CD1c-positive myeloid dendritic cell (primary cell): Measurements from ENCODE around the gene SIAH3.

ENCODE experiments used
- DNase-seq: peaks from one replicate; pipeline ENCODE4 v3.0.0-alpha.2; 2016; ENCODE audit errors: extremely low spot score

The SIAH3 gene

GRCh38 chr13:45823583-45823982 lies 28.0 kb downstream of the SIAH3 start:
- no peak for DNase-seq

DNA sequence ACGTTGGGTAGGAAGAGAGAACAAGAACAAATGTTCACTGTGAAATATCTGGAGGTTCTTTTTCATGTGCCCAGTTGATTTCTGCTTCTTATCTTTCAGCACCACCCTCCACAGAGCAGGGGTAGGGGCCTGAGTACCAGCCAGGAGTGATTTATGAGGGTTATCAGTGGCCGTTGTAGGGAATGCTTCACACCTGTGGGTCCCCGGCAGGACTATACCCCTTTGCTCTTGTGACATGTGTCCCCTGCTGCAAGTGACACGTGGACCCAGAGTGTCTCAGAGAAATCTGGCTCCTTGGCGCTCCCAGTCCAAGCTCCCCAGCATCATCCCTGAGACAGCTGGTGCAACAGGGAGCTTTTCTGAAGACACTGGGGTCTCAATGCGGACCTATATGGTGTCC lies 29.7 kb downstream of the SIAH3 start:
- no peak for DNase-seq

DNA sequence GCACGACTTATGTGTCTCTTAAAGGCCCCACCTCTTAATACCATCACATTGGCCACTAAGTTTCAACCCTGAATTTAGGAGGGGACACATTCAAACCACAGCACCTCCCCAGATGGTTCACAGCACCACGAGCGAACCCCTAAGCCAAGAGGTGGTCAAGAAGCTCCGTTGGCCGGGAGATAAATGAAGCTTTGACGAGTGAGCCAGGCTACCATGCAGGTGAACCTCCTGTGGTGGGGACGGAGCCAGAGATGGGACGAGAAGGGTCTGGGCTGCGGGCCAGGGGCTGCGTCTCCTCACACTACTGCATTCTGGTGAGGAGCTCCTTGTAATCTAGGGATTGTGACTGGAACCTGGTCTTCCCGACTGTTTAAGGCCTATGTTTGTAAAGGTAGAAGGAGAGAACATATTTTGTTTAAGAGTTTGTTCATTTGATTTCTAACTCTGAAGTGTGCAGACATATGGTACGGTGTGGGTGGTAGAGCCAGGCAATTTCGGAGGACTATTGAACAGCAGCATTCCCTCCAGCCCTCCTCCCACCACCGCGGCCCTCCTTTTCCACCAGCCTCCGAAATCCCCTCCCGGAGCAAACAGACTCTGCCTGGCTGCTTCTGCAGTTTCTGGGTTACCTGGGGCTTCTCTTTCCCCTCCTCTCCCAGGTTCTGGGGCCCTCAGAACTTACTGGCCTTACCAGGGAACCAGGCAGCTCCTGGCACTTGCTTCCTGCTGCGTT lies 31.3 kb downstream of the SIAH3 start:
- no peak for DNase-seq

- DNase-seq, result no peak
These were observed 33.7 kb downstream of the SIAH3 start for GRCh38 chr13:45817833-45818232.

GRCh38 chr13:45816427-45816826 lies 35.1 kb downstream of the SIAH3 start:
- no peak for DNase-seq

- no peak for DNase-seq
These were observed 38.7 kb downstream of the SIAH3 start for GRCh38 chr13:45812695-45813372.

GRCh38 chr13:45811891-45812694 lies 39.5 kb downstream of the SIAH3 start:
- DNase-seq, result no peak

GRCh38 chr13:45809801-45810394 lies 41.7 kb downstream of the SIAH3 start:
- no peak for DNase-seq

DNA sequence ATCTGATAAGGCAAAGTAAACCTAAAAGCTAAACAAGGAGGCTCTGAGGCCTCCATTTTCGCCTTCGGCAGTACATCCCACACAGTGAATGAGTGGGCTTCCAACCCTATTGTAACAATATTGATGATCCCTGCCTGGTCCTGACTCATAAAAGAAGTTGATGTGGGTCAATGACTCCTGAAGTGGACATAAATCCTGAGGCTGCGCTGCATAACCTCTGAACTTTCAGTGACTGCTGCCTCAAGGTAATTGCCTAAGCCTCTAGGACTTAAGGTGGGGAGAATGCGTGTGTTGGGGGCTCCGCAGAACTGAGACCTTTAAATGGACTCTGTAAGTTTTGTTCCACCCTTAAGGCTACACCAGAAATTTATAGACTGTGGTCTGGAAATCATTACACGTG lies 42.6 kb downstream of the SIAH3 start:
- no peak for DNase-seq

DNA sequence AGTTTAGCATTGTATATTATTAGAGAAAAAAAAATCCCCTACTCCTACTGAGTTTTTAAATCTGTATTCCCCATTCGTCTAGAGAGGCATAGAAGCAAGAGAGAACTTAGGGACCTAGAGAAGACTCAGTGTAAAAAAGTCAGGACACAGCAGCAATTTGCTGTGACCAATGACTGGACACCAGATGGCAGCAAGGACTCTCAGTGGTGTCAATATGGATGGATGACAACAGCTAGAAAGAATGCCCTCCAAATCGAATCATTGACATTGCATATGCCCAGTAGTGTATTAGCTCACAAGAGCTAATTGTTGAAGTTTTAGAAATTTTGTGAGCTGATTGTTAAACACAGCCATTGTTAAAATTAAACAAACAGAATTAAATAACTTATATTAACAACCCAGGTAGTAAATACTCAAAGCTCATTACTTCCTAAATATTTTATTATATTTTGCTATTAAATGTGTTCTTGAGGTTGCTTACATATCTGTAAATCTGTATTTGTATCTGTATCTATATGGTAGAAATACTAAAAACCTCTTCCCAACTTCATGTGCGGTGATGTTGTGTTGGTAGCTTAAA lies 43.9 kb downstream of the SIAH3 start:
- peak; percentile 45 for DNase-seq

GRCh38 chr13:45800485-45800884 lies 51.1 kb downstream of the SIAH3 start:
- DNase-seq, result no peak

DNA sequence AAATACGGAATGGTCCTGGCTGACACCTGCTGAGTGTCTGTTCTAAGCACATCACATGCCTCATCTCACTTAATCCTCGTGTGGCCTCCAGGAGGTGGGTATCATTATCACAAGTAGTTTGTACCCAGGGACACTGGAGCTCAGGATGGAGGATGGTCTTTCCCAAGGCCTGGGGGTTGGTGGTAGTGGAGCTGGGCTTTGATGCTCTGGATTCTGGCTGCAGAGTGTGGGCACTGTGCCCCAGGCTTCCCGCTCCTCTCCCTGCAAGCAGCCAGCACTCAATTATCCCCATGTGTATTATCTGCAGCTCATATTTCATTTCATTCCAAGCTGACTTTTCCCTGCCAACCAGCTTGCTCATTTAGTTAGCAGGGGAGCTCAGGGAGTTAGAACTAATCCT lies 52.1 kb downstream of the SIAH3 start:
- DNase-seq, result no peak

DNA sequence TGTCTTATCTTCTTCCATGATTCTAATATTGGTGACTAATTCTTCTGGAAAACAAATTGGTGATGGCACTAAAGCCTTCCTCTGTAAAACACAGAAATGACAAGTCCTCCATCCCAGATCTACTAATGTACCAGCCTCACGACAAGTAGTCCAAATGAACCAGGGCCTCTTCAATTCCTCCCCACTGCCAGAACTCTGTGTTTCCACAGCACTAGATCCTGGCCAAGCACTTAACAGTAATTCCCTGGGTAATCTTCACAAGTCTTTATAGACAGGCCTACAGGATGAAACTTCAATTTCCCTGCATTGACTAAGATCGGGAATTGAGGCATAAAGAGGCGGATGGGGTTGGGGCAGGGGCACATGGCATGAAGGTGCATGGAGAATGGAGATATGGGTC lies 52.7 kb downstream of the SIAH3 start:
- no peak for DNase-seq

GRCh38 chr13:45796426-45797235 lies 54.9 kb downstream of the SIAH3 start:
- DNase-seq, result no peak

GRCh38 chr13:45792827-45793303 lies 58.7 kb downstream of the SIAH3 start:
- DNase-seq, result no peak

- DNase-seq, result no peak
These were observed 63.5 kb downstream of the SIAH3 start for GRCh38 chr13:45788011-45788410.

- no peak for DNase-seq
These were observed 64.2 kb downstream of the SIAH3 start for GRCh38 chr13:45787346-45787745.

DNA sequence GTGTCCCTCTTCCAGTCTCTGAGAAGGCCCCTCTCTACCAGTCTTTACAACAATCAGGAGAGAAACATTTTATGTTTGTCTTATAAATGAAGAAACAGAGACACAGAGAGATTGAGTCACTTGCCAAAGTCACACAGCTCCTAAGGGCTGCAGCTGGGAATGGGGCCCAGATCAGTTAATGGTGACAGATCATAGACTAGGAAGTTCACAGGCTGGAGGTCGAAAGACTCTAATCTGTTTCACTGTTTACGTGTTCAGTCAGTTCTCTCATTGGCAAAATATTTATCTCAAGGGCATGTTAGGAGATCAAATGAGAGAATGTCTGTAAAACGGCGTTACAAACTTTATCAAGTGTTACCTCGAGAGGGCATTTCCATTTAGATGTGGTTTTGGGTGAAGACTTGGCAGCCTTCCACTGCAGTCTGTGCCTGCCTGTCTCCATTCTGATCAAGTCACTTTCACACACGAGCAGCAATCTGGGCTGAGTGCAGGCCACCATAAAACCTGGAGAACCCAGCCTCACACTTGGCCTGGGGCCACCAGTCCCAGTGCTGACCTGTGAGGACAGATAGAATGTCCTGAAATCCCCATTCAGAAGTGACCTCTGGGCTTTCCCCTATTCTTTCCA lies 65.1 kb downstream of the SIAH3 start:
- DNase-seq, result no peak

- no peak for DNase-seq
These were observed 66.5 kb downstream of the SIAH3 start for GRCh38 chr13:45784755-45785675.
